LNCAP (cell line): ENCODE results near the gene OCIAD2.
A peak's percentile ranks its signal among the peaks of the same experiment; 100 is the strongest.

Experiments
- CTCF ChIP-seq: fragments of 450-650 bp; IDR thresholded peaks from 2 replicates; pipeline ENCODE4 v1.5.1; 2017; ENCODE audit warnings: mild to moderate bottlenecking

The OCIAD2 gene

GRCh38 chr4:48944252-48944651 lies 37.7 kb upstream of the OCIAD2 start:
- TF ChIP-seq CTCF = no peak

- TF ChIP-seq CTCF = peak; percentile 45
These were observed 36.8 kb upstream of the OCIAD2 start for GRCh38 chr4:48943387-48943786.

GRCh38 chr4:48939785-48940184 lies 33.2 kb upstream of the OCIAD2 start:
- no peak for TF ChIP-seq CTCF

- no peak for TF ChIP-seq CTCF
These were observed 32.3 kb upstream of the OCIAD2 start for GRCh38 chr4:48938831-48939230.

- TF ChIP-seq CTCF = no peak
These were observed 30.5 kb upstream of the OCIAD2 start for GRCh38 chr4:48937033-48937432.

GRCh38 chr4:48931459-48931858 lies 24.9 kb upstream of the OCIAD2 start:
- no peak for TF ChIP-seq CTCF

GRCh38 chr4:48930654-48931053 lies 24.1 kb upstream of the OCIAD2 start:
- TF ChIP-seq CTCF = no peak

- no peak for TF ChIP-seq CTCF
These were observed 17.8 kb upstream of the OCIAD2 start for GRCh38 chr4:48924416-48924815.
